ENCODE measurements around the gene PCSK6.

GRCh38 chr15:101269479-101270223, 219.9 kb downstream of the PCSK6 start:
- TF ChIP-seq CTCF (IDR thresholded peaks at IDR 0.05) = no peak
- no peak for TF ChIP-seq POLR2A (IDR thresholded peaks at IDR 0.05)

Data from uterus (tissue), 2 donors.